AG10803 (cell line): Measurements from ENCODE around the gene ZWILCH.
A peak's percentile ranks its signal among the peaks of the same experiment; 100 is the strongest.
"Not testable (repeated sequence)": the region's sequence is repeated elsewhere in the genome, so short reads cannot be mapped to it uniquely, and the experiment has no call there.

Experiments used
- DNase-seq: peaks from one replicate; pipeline ENCODE4 v3.0.0; 2010; ENCODE audit warnings: low read depth
- H3K4me3 ChIP-seq: 2 replicates; pipeline ENCODE4 v1.5.1; 2011; ENCODE audit warnings: mild to moderate bottlenecking, low read length, control low read depth
- TF ChIP-seq, protein P1 (sequence below): conservative IDR thresholded peaks from 2 replicates; pipeline ENCODE4 v1.5.1; 2011; ENCODE audit warnings: mild to moderate bottlenecking, low read length, control low read depth, inconsistent platforms

The ZWILCH gene

DNA sequence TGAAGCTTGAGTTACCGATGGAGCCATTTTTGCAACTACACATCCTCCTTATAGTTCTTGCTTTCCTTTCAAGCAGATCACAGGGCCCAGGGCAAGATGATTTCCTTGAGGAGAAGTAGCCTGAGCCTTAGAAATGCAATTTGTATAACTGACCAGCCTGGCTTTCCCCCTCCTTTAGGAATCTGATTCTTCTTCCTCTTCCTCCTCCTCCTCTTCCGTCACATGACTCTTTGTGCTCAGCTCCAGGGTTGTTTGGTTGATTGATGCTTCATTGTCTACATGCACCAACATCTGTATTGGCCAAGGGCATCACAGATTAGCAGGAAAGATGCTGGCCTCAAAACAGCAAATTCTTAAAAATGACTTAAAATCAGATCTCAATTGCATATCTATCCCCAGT is 10.9 kb upstream of the ZWILCH start:
- DNase-seq = no peak
- no peak overlapping the region for H3K4me3 ChIP-seq
- TF ChIP-seq, protein P1, sequence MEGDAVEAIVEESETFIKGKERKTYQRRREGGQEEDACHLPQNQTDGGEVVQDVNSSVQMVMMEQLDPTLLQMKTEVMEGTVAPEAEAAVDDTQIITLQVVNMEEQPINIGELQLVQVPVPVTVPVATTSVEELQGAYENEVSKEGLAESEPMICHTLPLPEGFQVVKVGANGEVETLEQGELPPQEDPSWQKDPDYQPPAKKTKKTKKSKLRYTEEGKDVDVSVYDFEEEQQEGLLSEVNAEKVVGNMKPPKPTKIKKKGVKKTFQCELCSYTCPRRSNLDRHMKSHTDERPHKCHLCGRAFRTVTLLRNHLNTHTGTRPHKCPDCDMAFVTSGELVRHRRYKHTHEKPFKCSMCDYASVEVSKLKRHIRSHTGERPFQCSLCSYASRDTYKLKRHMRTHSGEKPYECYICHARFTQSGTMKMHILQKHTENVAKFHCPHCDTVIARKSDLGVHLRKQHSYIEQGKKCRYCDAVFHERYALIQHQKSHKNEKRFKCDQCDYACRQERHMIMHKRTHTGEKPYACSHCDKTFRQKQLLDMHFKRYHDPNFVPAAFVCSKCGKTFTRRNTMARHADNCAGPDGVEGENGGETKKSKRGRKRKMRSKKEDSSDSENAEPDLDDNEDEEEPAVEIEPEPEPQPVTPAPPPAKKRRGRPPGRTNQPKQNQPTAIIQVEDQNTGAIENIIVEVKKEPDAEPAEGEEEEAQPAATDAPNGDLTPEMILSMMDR = no peak

DNA sequence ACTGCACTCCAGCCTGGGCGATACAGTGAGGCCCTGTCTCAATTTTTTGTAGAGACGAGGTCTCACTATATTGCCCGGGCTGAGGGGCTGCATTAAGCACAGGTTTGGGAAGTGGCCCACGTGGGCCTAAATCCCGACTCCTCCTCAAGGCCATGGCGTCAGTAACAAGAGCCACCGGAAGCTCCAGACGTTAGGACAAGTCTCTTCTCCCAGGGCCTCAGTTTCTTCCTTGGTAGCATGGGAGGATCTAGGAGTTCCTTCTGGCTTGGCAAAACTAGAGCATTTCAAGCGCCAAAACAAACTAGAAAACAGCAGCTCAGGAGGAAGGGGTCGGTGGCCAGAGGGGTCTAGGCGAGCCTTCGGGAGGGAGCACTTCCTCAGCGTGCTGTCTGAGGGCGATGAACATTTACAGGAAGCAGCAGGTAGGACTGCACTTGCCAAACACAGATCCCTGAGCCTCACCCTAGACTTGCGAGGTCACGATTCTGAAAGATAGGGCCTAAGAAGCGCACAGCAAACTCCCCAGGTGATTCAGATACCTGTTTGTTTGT is 8.1 kb upstream of the ZWILCH start:
- DNase-seq = no peak
- peak overlapping the region; percentile 85 for H3K4me3 ChIP-seq
- TF ChIP-seq, protein P1 = no peak

DNA sequence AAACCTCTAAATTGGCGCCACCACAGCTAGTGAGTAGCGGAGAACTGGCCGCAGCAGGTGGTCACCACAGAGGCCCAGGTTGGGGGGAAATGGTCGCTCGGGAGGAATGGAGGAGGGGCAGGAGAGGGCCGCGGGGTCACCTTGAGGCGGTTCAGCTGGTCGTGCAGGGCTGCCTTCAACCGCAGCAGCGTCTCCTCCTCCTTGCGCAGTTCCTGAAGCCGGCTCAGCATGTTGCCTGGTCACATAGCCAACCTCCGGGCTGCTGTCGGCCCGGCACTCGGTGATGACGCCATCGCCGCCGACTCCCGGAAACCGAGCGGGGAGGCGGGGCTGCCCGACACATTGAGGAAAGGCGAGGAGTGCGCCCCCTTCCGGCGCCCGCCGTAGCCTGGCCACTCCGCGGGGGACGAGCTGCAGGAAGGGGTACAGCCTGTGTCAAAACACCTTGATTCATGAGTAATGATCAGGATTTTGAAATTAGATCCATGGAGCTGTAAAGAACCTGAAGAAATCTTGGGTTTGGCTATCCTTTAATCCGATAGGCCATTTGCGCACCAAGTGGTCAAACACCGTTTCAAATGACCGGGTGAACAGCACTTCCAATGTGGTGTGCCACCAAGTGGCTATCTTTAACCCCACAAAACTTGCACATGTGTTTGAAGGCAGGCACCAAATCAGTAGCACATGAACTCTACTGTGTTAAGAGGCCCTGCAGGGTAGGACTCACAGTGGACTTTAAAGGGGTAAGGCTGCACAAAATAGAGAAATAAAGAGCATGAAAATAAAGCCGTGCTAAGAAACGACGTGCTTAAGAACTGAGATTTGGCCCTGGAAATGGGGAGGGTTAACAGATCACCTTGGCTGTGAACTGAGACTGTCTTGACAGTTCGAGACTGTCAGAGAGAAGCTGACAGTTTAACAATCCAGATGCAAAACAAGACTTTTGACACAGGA is 7.3 kb upstream of the ZWILCH start, which contains the start of gene SNAPC5:
Gene SNAPC5, minus strand, starts transcription at position 261 of the 954 bp plus-strand sequence. Its CDS starts 31 bp downstream, at position 230.
- DNase-seq = peak; percentile 91

DNA sequence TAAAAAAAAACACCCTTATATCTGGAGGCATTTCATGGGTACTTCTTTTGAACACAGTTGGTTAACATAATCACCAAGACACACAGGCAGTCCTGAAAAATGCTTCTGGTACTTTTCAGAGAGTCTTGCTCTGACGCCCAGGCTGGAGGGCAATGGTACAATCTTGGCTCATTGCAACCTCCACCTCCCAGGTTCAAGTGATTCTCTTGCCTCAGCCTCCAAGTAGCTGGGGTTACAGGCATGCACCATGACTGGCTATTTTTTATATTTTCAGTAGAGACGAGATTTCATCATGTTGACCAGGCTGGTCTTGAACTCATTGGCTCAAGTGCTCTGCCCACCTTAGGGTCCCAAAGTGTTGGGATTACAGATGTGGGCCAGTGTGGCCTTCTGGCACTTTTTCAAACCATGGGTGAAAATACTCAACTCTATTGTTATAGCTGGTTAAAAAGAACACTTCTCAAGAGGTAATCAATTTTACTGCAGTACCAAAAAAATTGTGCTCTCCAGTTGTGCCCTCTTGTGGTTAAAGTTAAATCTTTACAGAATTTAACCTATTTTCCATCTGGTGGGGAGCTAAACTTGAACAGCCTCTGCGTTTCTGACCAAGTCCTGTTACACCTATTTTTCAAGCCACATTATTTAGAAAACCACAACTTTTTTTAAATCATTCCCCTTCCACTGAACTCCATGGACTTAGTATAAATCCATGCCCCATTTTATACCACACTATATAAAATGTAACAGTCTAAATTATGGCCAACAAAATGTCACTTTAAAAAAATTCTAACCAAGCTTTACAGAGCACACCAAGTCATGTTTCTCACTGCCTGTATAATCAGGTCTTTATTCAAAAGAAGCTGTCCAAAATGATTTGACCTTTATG is 6.4 kb upstream of the ZWILCH start:
- TF ChIP-seq, protein P1 = peak; percentile 45
- no peak overlapping the region for H3K4me3 ChIP-seq
- DNase-seq = peak; percentile 53

More for the DNA sequence above, 7.3 kb upstream of the ZWILCH start, which contains the start of gene SNAPC5:
- peak within 1 kb of the TSS; percentile 85 for H3K4me3 ChIP-seq
- TF ChIP-seq, protein P1 = peak; percentile 85

DNA sequence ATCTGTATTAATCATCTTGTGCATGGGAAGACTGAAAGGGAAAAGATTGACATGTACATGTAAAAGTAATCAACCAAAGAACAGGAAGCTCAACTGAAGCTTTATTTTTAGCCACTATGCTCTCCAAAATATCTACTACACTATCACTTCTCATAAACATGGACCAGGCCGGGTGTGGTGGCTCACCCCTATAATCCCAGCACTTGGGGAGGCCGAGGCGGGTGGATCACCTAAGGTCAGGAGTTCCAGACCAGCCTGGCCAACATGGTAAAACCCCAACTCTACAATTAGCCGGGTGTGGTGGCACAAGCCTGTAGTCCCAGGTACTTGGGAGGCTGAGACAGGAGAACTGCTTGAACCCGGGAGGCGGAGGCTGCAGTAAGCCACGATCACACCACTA is 4.8 kb upstream of the ZWILCH start:
- DNase-seq, H3K4me3 ChIP-seq: not testable (repeated sequence)

DNA sequence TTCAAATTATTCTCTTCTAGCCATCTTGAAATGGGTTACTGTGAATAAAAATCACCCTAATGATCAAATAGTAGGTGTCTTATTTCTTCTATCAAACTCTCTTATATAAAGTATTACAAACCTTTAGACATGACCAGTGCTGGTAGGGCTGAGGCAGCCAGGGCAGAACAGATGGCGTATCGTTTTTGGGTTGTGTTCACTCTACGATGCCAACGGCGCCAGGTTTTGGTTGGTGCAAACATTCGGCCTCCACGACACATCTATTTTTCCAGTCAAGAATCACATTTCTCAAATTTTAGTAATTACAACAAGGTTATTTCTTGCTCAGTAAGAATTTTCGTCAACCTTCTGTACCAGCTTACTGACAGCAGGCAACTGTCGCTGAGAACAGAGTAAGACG is 2.6 kb upstream of the ZWILCH start:
- TF ChIP-seq, protein P1 = no peak
- H3K4me3 ChIP-seq = peak overlapping the region; percentile 98
- DNase-seq = no peak

DNA sequence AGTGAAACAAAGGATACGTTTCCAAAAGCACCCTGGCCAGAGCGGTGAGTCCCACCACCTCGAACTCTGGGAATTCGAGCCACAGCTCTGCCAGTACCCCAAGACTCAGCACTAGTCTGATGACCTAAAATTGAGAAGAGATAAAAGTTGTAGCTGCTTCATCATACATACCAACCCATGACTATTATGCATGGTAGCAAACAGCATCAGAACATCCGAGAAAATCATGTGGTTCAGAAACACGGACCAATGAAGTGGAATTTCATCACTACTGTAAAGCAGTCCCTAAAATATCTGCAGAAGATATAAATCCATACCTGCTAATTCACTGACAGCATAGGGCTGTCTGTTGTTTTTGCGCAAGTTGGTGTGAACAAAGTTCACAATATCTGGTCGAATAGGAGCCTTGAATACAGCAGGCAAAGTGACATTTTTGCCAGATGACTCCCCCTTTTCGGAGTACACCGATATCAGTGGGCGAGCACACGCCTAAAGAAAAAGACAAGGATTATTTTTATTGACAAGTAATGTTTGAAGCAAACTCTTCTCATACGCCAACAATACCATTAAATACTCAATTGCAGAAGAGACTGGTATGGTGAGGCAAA is 2.0 kb upstream of the ZWILCH start:
- peak; percentile 24 for DNase-seq
- H3K4me3 ChIP-seq = peak overlapping the region; percentile 98
